WTC11 (cell line): ENCODE measurements around the gene CDH13. TPM values are rescaled to one million over a fixed set of nuclear protein-coding genes. Genes with fewer than 3 reads are reported as not detected.
A peak's percentile ranks its signal among the peaks of the same experiment; 100 is the strongest.

ENCODE experiments used
- ATAC-seq: fragments of 200-7000 bp; cut with Tn5 transposase; 2 replicates; pipeline ENCODE4 v1.10.0; 2021; ENCODE audit warnings: mild to moderate bottlenecking, moderate library complexity
- CTCF ChIA-PET: fragments of 300-600 bp; sonication (Branson Sonifier 250); formaldehyde crosslinking; loops from one replicate; lab custom pipeline; 2021; ENCODE audit warnings: antibody characterized with exemption; lab: Charles Lee
- POLR2A ChIA-PET: fragments of 350-600 bp; sonication (Branson Sonifier 250); formaldehyde crosslinking; loops from one replicate; lab custom pipeline; 2021; ENCODE audit warnings: antibody characterized with exemption; lab: Charles Lee
- DNase-seq: peaks from one replicate; pipeline ENCODE4 v3.0.0; 2021; ENCODE audit warnings: low spot score
- H3K27ac Mint-ChIP-seq: 2 replicates; pipeline ENCODE4 v1.8.0; 2021; ENCODE audit warnings: mixed read lengths
- H3K27me3 Mint-ChIP-seq: 2 replicates; pipeline ENCODE4 v1.8.0; 2021; ENCODE audit warnings: low read depth, mild to moderate bottlenecking, moderate library complexity, mixed read lengths
- H3K36me3 Mint-ChIP-seq: 2 replicates; pipeline ENCODE4 v1.8.0; 2021; ENCODE audit warnings: mixed read lengths
- H3K4me1 Mint-ChIP-seq: 2 replicates; pipeline ENCODE4 v1.8.0; 2022; ENCODE audit warnings: mixed read lengths
- H3K4me3 Mint-ChIP-seq: 2 replicates; pipeline ENCODE4 v1.8.0; 2021; ENCODE audit warnings: mild to moderate bottlenecking, moderate library complexity, mixed read lengths
- H3K9me3 Mint-ChIP-seq: 2 replicates; pipeline ENCODE4 v1.8.0; 2021; ENCODE audit warnings: mixed read lengths
- ARID4B ChIP-seq: sonication (generic); formaldehyde crosslinking; IDR thresholded peaks from 2 replicates; pipeline ENCODE4 v1.8.0; 2023; ENCODE audit warnings: missing genetic modification reagents, mild to moderate bottlenecking, borderline replicate concordance
- CREB1 ChIP-seq: sonication (generic); formaldehyde crosslinking; IDR thresholded peaks from 2 replicates; pipeline ENCODE4 v1.8.0; 2023; ENCODE audit warnings: mild to moderate bottlenecking, missing genetic modification reagents
- CTCF ChIP-seq: fragments of 200-600 bp; IDR thresholded peaks from 2 replicates; pipeline ENCODE4 v1.8.0; 2022; ENCODE audit warnings: antibody characterized with exemption
- E2F4 ChIP-seq: sonication (generic); formaldehyde crosslinking; IDR thresholded peaks from 2 replicates; pipeline ENCODE4 v1.8.1; 2022; ENCODE audit warnings: low read depth, mild to moderate bottlenecking, moderate library complexity, missing genetic modification reagents, borderline replicate concordance
- GABPB1 ChIP-seq: sonication (generic); formaldehyde crosslinking; IDR thresholded peaks from 2 replicates; pipeline ENCODE4 v1.8.1; 2023; ENCODE audit warnings: mild to moderate bottlenecking, missing genetic modification reagents
- IRF1 ChIP-seq: sonication (generic); formaldehyde crosslinking; IDR thresholded peaks from 2 replicates; pipeline ENCODE4 v1.8.0; 2023; ENCODE audit warnings: missing genetic modification reagents
- KAT7 ChIP-seq: sonication (generic); formaldehyde crosslinking; IDR thresholded peaks from 2 replicates; pipeline ENCODE4 v1.8.1; 2023; ENCODE audit warnings: missing genetic modification reagents, mild to moderate bottlenecking, borderline replicate concordance
- NR2C2 ChIP-seq: sonication (generic); formaldehyde crosslinking; IDR thresholded peaks from 2 replicates; pipeline ENCODE4 v1.8.0; 2022; ENCODE audit warnings: mild to moderate bottlenecking, missing genetic modification reagents
- NR3C1 ChIP-seq: sonication (generic); formaldehyde crosslinking; conservative IDR thresholded peaks from 2 replicates; pipeline ENCODE4 v1.8.1; 2023; ENCODE audit warnings: low read depth, mild to moderate bottlenecking, missing genetic modification reagents
- PRRX2 ChIP-seq: fragments of 250-450 bp; sonication (Bioruptor Pico); IDR thresholded peaks from 2 replicates; pipeline ENCODE4 v1.8.0; 2021; ENCODE audit warnings: mild to moderate bottlenecking
- RELA ChIP-seq: sonication (generic); formaldehyde crosslinking; IDR thresholded peaks from 2 replicates; pipeline ENCODE4 v1.8.1; 2022; ENCODE audit warnings: missing genetic modification reagents, mild to moderate bottlenecking, borderline replicate concordance
- RORB ChIP-seq: fragments of 250-450 bp; sonication (Bioruptor Pico); IDR thresholded peaks from 2 replicates; pipeline ENCODE4 v1.9.0; 2021; ENCODE audit warnings: mild to moderate bottlenecking
- SMAD3 ChIP-seq: sonication (generic); formaldehyde crosslinking; IDR thresholded peaks from 2 replicates; pipeline ENCODE4 v1.8.0; 2022; ENCODE audit warnings: missing genetic modification reagents, mild to moderate bottlenecking, borderline replicate concordance
- SOX15 ChIP-seq: fragments of 250-450 bp; sonication (Bioruptor Pico); IDR thresholded peaks from 2 replicates; pipeline ENCODE4 v1.9.0; 2021; ENCODE audit warnings: mild to moderate bottlenecking
- ZNF416 ChIP-seq: fragments of 250-450 bp; sonication (Bioruptor Pico); IDR thresholded peaks from 2 replicates; pipeline ENCODE4 v1.9.0; 2021; ENCODE audit warnings: mild to moderate bottlenecking, inconsistent platforms
- total RNA-seq: library from RNA; stranded (reverse); gene quantifications from 3 replicates; pipeline ENCODE4 v1.2.3, GENCODE V29; 2021

Gene CDH13
- total RNA-seq, 1 experiment from 2014 or later, result 0.81 TPM

- TF ChIP-seq E2F4 (CRISPR knock-in tag) (no peak), NR3C1 (CRISPR knock-in tag) (no peak), NR2C2 (CRISPR knock-in tag) (no peak), ZNF416 (CRISPR knock-in tag) (no peak), CREB1 (CRISPR knock-in tag) (no peak)
These were observed 11.5 kb downstream of the CDH13 start (continued) for GRCh38 chr16:82638095-82638798.

- DNase-seq, result no peak
- H3K9me3 Mint-ChIP-seq, result no peaks in the 10 kb centered on the region
- H3K4me3 Mint-ChIP-seq, result no peak overlapping the region
- TF ChIP-seq GABPB1, result no peak
- TF ChIP-seq IRF1, result no peak
- TF ChIP-seq PRRX2 (CRISPR knock-in tag), result no peak
- TF ChIP-seq ARID4B (CRISPR knock-in tag), result no peak
- TF ChIP-seq SOX15 (CRISPR knock-in tag), result no peak
- no peak for TF ChIP-seq KAT7 (CRISPR knock-in tag)
- TF ChIP-seq RORB (CRISPR knock-in tag), result no peak
- TF ChIP-seq SMAD3 (CRISPR knock-in tag), result no peak
- no peaks in the 10 kb centered on the region for H3K27me3 Mint-ChIP-seq
- ATAC-seq, result no peak
- H3K36me3 Mint-ChIP-seq, result no peaks in the 10 kb centered on the region
- ChIA-PET POLR2A (no interaction called here), CTCF (interaction anchor here (0.5 to 1.7 kb wide), 13 partner anchors 9 to 1341 kb away, joined by 3 to 23 read pairs (median 4); partner anchors contain the start of gene CDH13)
- H3K4me1 Mint-ChIP-seq, result peaks cover 29% of the 10 kb centered on the region
- no peak overlapping the region for H3K27ac Mint-ChIP-seq
These were observed 12.5 kb downstream of the CDH13 start for GRCh38 chr16:82639263-82639662.

GRCh38 chr16:82639666-82640336, 13.0 kb downstream of the CDH13 start:
- DNase-seq (peak; percentile 80), ATAC-seq (peak; percentile 79)
- Mint-ChIP-seq H3K9me3 (no peaks in the 10 kb centered on the region), H3K27me3 (no peaks in the 10 kb centered on the region), H3K4me3 (no peak overlapping the region), H3K36me3 (no peaks in the 10 kb centered on the region), H3K4me1 (peaks cover 34% of the 10 kb centered on the region), H3K27ac (no peak overlapping the region)
- TF ChIP-seq CTCF, result peak; percentile 86
- no peak for TF ChIP-seq RELA (CRISPR knock-in tag)
- POLR2A ChIA-PET, result no interaction called here
- CTCF ChIA-PET, result interaction anchor here (0.5 to 1.7 kb wide), 14 partner anchors 9 to 1341 kb away, joined by 3 to 23 read pairs (median 4); partner anchors contain the start of gene CDH13
